ENCODE data around the gene INTS14. TPM values are rescaled to one million over a fixed set of nuclear protein-coding genes. Genes with fewer than 3 reads are reported as not detected.

The INTS14 gene
- total RNA-seq, 1 donor: 31.7 TPM

GRCh38 chr15:65603559-65603958 is 7.4 kb downstream of the INTS14 start:
- no peak overlapping the region for H3K4me3 ChIP-seq (ENCODE audit: low read depth, low read length)
- no peak for DNase-seq (ENCODE audit: low read depth)
- TF ChIP-seq CTCF (IDR thresholded peaks at IDR 0.05; ENCODE audit: insufficient read depth, low read length): no peak

GRCh38 chr15:65603134-65603533 is 7.8 kb downstream of the INTS14 start:
- TF ChIP-seq CTCF (IDR thresholded peaks at IDR 0.05; ENCODE audit: insufficient read depth, low read length): no peak
- no peak for DNase-seq (ENCODE audit: low read depth)
- no peak overlapping the region for H3K4me3 ChIP-seq (ENCODE audit: low read depth, low read length)

GRCh38 chr15:65599677-65600076 is 11.3 kb downstream of the INTS14 start:
- H3K4me3 ChIP-seq (ENCODE audit: low read depth, low read length): no peak overlapping the region
- no peak for TF ChIP-seq CTCF (IDR thresholded peaks at IDR 0.05; ENCODE audit: insufficient read depth, low read length)
- no peak for DNase-seq (ENCODE audit: low read depth)

GRCh38 chr15:65598468-65598867 is 12.5 kb downstream of the INTS14 start:
- no peak for TF ChIP-seq CTCF (IDR thresholded peaks at IDR 0.05; ENCODE audit: insufficient read depth, low read length)
- DNase-seq (ENCODE audit: low read depth): no peak
- no peak overlapping the region for H3K4me3 ChIP-seq (ENCODE audit: low read depth, low read length)

- DNase-seq (ENCODE audit: low read depth): peak; percentile 12
- no peak for TF ChIP-seq CTCF (IDR thresholded peaks at IDR 0.05; ENCODE audit: insufficient read depth, low read length)
- H3K4me3 ChIP-seq (ENCODE audit: low read depth, low read length): no peak overlapping the region
These were observed 15.0 kb downstream of the INTS14 start for GRCh38 chr15:65595960-65596359.

GRCh38 chr15:65587094-65587493 is 23.8 kb downstream of the INTS14 start:
- DNase-seq (ENCODE audit: low read depth): no peak
- TF ChIP-seq CTCF (IDR thresholded peaks at IDR 0.05; ENCODE audit: insufficient read depth, low read length): no peak
- no peak overlapping the region for H3K4me3 ChIP-seq (ENCODE audit: low read depth, low read length)

GRCh38 chr15:65584241-65584640 is 26.7 kb downstream of the INTS14 start:
- DNase-seq (ENCODE audit: low read depth): no peak
- no peak for TF ChIP-seq CTCF (IDR thresholded peaks at IDR 0.05; ENCODE audit: insufficient read depth, low read length)
- H3K4me3 ChIP-seq (ENCODE audit: low read depth, low read length): no peak overlapping the region
